ENCODE measurements around the gene PTPRQ.
"Not testable (repeated sequence)": the region's sequence is repeated elsewhere in the genome, so short reads cannot be mapped to it uniquely, and the experiment has no call there.

PTPRQ gene

DNA sequence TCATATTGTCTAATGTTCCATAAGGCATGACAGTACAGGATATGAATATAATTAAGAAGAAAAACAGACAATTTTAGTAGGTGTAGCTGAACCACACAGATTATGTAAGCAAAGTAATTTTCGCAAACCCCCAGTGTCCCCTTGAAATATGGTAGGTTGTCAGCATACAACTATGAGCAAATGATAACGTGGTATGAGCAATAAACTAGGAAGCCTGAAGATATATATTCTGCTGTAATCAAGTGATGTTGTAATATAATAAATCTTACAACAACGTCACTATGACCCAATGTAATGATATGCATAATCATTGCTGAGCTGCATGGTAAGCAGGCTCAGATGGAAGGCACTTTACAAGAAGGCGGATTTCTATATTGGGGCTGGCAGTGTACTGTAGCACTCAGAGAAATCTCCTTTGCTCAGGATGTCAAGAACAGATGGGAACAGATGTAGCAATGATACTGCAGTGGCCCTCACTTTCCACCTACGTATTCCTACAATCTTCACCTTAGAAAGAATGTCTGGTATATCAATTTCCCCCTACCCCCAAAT, 215.6 kb downstream of the PTPRQ start:
- Histone ChIP-seq H2AFZ (ENCODE audit: low read depth, low read length) (no peak overlapping the region), H3K9me3 (ENCODE audit: insufficient read depth, low read length, severe bottlenecking) (no peaks in the 10 kb centered on the region), H3K27me3 (ENCODE audit: insufficient read depth, low read length, poor library complexity) (no peaks in the 10 kb centered on the region), H3K27ac (ENCODE audit: low read length) (no peak overlapping the region), H3K4me2 (ENCODE audit: insufficient read depth, low read length) (no peak overlapping the region), H3K36me3 (ENCODE audit: insufficient read depth, low read length) (no peaks in the 10 kb centered on the region), H4K20me1 (ENCODE audit: insufficient read depth, low read length) (no peaks in the 10 kb centered on the region), H3K9ac (ENCODE audit: low read depth, low read length) (no peak overlapping the region), H3K79me2 (ENCODE audit: insufficient read depth, low read length) (no peaks in the 10 kb centered on the region), H3K4me3 (ENCODE audit: low read depth in 1 of 2, low read length in 2 of 2) (no peak overlapping the region), H3K4me1 (ENCODE audit: insufficient read depth, low read length) (no peaks in the 10 kb centered on the region)
- DNase-seq (no peak), ATAC-seq (ENCODE audit: insufficient read depth, low read depth) (no peak)
- no peak for TF ChIP-seq EZH2 (IDR thresholded peaks at IDR 0.05; ENCODE audit: borderline replicate concordance, low read depth, low read length, severe bottlenecking)
- TF ChIP-seq, protein P1, sequence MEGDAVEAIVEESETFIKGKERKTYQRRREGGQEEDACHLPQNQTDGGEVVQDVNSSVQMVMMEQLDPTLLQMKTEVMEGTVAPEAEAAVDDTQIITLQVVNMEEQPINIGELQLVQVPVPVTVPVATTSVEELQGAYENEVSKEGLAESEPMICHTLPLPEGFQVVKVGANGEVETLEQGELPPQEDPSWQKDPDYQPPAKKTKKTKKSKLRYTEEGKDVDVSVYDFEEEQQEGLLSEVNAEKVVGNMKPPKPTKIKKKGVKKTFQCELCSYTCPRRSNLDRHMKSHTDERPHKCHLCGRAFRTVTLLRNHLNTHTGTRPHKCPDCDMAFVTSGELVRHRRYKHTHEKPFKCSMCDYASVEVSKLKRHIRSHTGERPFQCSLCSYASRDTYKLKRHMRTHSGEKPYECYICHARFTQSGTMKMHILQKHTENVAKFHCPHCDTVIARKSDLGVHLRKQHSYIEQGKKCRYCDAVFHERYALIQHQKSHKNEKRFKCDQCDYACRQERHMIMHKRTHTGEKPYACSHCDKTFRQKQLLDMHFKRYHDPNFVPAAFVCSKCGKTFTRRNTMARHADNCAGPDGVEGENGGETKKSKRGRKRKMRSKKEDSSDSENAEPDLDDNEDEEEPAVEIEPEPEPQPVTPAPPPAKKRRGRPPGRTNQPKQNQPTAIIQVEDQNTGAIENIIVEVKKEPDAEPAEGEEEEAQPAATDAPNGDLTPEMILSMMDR (IDR thresholded peaks at IDR 0.05; ENCODE audit: borderline replicate concordance, extremely low read depth, low read length, poor library complexity, severe bottlenecking): no peak

DNA sequence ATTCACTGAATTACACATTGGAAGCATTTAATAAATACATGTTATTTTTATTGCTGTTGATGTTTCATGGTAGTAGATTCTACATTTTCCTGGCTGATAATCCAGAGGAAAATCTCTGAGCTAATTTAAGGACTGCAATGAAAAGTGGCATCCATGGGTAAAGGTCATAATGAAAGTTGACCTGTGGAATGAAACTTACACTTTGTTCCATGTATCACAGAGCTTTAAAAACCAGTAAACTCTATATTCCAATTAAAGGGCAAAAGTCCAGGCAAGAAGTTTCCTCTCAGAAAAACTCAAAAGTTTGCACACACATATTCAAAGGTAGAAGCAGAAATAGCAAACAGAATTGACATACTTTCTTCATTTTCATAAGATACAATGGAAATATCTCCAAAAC, 218.6 kb downstream of the PTPRQ start:
- no peak overlapping the region for H3K4me3 ChIP-seq (ENCODE audit: low read depth in 1 of 2, low read length in 2 of 2)
- H3K4me1 ChIP-seq (ENCODE audit: insufficient read depth, low read length): no peaks in the 10 kb centered on the region
- H3K27me3 ChIP-seq (ENCODE audit: insufficient read depth, low read length, poor library complexity): no peaks in the 10 kb centered on the region
- no peak overlapping the region for H2AFZ ChIP-seq (ENCODE audit: low read depth, low read length)
- DNase-seq (no peak), ATAC-seq (ENCODE audit: insufficient read depth, low read depth) (no peak)
- H3K27ac ChIP-seq (ENCODE audit: low read length): no peak overlapping the region
- H3K9me3 ChIP-seq (ENCODE audit: insufficient read depth, low read length, severe bottlenecking): no peaks in the 10 kb centered on the region
- H3K4me2 ChIP-seq (ENCODE audit: insufficient read depth, low read length): no peak overlapping the region
- no peak overlapping the region for H3K9ac ChIP-seq (ENCODE audit: low read depth, low read length)
- TF ChIP-seq, protein P1 (IDR thresholded peaks at IDR 0.05; ENCODE audit: borderline replicate concordance, extremely low read depth, low read length, poor library complexity, severe bottlenecking): no peak
- TF ChIP-seq EZH2 (IDR thresholded peaks at IDR 0.05; ENCODE audit: borderline replicate concordance, low read depth, low read length, severe bottlenecking): no peak
- no peaks in the 10 kb centered on the region for H3K79me2 ChIP-seq (ENCODE audit: insufficient read depth, low read length)
- H3K36me3 ChIP-seq (ENCODE audit: insufficient read depth, low read length): no peaks in the 10 kb centered on the region
- no peaks in the 10 kb centered on the region for H4K20me1 ChIP-seq (ENCODE audit: insufficient read depth, low read length)

DNA sequence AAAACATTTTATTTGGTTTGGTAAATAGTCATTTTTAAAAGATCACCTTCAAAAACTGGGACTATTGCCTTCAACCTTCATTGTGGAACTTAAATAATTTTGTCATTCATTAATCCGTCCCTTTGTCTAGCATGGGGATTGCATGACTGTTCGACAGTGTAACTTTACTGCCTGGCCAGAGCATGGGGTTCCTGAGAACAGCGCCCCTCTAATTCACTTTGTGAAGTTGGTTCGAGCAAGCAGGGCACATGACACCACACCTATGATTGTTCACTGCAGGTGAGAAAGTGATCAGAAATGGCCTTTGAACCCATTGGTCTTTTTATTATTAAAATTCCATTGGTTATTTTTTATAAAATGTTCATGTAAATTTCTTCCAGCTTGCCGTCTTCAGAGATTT, 226.2 kb downstream of the PTPRQ start:
- H3K9me3 ChIP-seq (ENCODE audit: insufficient read depth, low read length, severe bottlenecking): no peaks in the 10 kb centered on the region
- no peak overlapping the region for H2AFZ ChIP-seq (ENCODE audit: low read depth, low read length)
- H3K27me3 ChIP-seq (ENCODE audit: insufficient read depth, low read length, poor library complexity): no peaks in the 10 kb centered on the region
- TF ChIP-seq EZH2 (IDR thresholded peaks at IDR 0.05; ENCODE audit: borderline replicate concordance, low read depth, low read length, severe bottlenecking): no peak
- TF ChIP-seq, protein P1 (IDR thresholded peaks at IDR 0.05; ENCODE audit: borderline replicate concordance, extremely low read depth, low read length, poor library complexity, severe bottlenecking): no peak
- H3K79me2 ChIP-seq (ENCODE audit: insufficient read depth, low read length): no peaks in the 10 kb centered on the region
- DNase-seq (no peak), ATAC-seq (ENCODE audit: insufficient read depth, low read depth) (no peak)
- H3K4me2 ChIP-seq (ENCODE audit: insufficient read depth, low read length): no peak overlapping the region
- no peaks in the 10 kb centered on the region for H3K4me1 ChIP-seq (ENCODE audit: insufficient read depth, low read length)
- H3K9ac ChIP-seq (ENCODE audit: low read depth, low read length): no peak overlapping the region
- no peak overlapping the region for H3K27ac ChIP-seq (ENCODE audit: low read length)
- H3K4me3 ChIP-seq (ENCODE audit: low read depth in 1 of 2, low read length in 2 of 2): no peak overlapping the region
- H4K20me1 ChIP-seq (ENCODE audit: insufficient read depth, low read length): no peaks in the 10 kb centered on the region
- no peaks in the 10 kb centered on the region for H3K36me3 ChIP-seq (ENCODE audit: insufficient read depth, low read length)

DNA sequence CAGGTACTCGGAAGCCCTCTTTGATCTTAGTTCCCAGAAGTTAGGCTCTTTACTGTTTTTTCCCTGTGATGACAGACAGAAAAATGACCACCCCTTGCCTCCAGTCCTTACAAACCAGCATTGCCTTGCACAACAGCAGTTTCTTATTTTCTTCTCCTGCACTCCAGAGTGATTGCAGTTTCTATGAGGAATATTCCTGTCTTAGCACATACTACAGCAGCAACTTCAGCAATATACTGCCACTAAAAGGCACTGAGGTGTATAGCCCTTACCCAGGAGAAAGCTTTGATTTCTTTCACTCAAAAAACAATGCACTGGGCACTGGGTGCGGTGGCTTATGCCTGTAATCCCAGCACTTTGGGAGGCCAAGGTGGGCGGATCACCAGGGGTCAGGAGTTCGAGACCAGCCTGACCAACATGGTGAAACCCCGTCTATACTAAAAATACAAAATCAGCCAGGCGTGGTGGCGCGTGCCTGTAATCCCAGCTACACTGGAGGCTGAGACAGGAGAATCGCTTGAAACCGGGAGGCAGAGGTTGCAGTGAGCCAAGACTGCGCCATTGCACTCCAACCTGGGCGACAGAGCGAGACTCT, 232.1 kb downstream of the PTPRQ start:
- not testable (repeated sequence) for ATAC-seq (ENCODE audit: insufficient read depth, low read depth)

More for the DNA sequence above, 232.1 kb downstream of the PTPRQ start:
- not testable (repeated sequence) for H3K79me2 ChIP-seq (ENCODE audit: insufficient read depth, low read length); H3K36me3 ChIP-seq (ENCODE audit: insufficient read depth, low read length); H3K4me2 ChIP-seq (ENCODE audit: insufficient read depth, low read length); H2AFZ ChIP-seq (ENCODE audit: low read depth, low read length); H4K20me1 ChIP-seq (ENCODE audit: insufficient read depth, low read length); H3K9me3 ChIP-seq (ENCODE audit: insufficient read depth, low read length, severe bottlenecking); H3K9ac ChIP-seq (ENCODE audit: low read depth, low read length); H3K27me3 ChIP-seq (ENCODE audit: insufficient read depth, low read length, poor library complexity); DNase-seq; H3K4me1 ChIP-seq (ENCODE audit: insufficient read depth, low read length); H3K27ac ChIP-seq (ENCODE audit: low read length); H3K4me3 ChIP-seq (ENCODE audit: low read depth in 1 of 2, low read length in 2 of 2)

Data from DND-41 (cell line).